Measurements from ENCODE around the gene LATS1.

- TF ChIP-seq CTCF (IDR thresholded peaks at IDR 0.05; ENCODE audit: poor library complexity, severe bottlenecking) (no peak), EP300 (conservative IDR thresholded peaks at IDR 0.05; ENCODE audit: poor library complexity, severe bottlenecking) (no peak), EZH2 (IDR thresholded peaks at IDR 0.05; ENCODE audit: borderline replicate concordance, insufficient read depth, low read length, poor library complexity, severe bottlenecking) (no peak), POLR2AphosphoS5 (IDR thresholded peaks at IDR 0.05) (no peak), SMC3 (conservative IDR thresholded peaks at IDR 0.05; ENCODE audit: poor library complexity) (no peak)
- TF ChIP-seq, protein P1, sequence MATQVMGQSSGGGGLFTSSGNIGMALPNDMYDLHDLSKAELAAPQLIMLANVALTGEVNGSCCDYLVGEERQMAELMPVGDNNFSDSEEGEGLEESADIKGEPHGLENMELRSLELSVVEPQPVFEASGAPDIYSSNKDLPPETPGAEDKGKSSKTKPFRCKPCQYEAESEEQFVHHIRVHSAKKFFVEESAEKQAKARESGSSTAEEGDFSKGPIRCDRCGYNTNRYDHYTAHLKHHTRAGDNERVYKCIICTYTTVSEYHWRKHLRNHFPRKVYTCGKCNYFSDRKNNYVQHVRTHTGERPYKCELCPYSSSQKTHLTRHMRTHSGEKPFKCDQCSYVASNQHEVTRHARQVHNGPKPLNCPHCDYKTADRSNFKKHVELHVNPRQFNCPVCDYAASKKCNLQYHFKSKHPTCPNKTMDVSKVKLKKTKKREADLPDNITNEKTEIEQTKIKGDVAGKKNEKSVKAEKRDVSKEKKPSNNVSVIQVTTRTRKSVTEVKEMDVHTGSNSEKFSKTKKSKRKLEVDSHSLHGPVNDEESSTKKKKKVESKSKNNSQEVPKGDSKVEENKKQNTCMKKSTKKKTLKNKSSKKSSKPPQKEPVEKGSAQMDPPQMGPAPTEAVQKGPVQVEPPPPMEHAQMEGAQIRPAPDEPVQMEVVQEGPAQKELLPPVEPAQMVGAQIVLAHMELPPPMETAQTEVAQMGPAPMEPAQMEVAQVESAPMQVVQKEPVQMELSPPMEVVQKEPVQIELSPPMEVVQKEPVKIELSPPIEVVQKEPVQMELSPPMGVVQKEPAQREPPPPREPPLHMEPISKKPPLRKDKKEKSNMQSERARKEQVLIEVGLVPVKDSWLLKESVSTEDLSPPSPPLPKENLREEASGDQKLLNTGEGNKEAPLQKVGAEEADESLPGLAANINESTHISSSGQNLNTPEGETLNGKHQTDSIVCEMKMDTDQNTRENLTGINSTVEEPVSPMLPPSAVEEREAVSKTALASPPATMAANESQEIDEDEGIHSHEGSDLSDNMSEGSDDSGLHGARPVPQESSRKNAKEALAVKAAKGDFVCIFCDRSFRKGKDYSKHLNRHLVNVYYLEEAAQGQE (IDR thresholded peaks at IDR 0.05; ENCODE audit: borderline replicate concordance) = no peak
Measured at GRCh38 chr6:149723262-149723661, 5.4 kb upstream of the LATS1 start.

Data from neural cell (in vitro differentiated cells).